ENCODE data around the gene NMRAL1. TPM values are rescaled to one million over a fixed set of nuclear protein-coding genes. Genes with fewer than 3 reads are reported as not detected.
A peak's percentile ranks its signal among the peaks of the same experiment; 100 is the strongest.

NMRAL1 gene
- polyA plus RNA-seq, 3 donors = 39.2 to 57.0 (median 49.4) TPM

GRCh38 chr16:4461250-4462085 lies 13.0 kb downstream of the NMRAL1 start:
- no peaks in the 10 kb centered on the region for H4K20me1 ChIP-seq (ENCODE audit: insufficient read depth, low read length)
- 93% methylated on average over 18 of the region's 27 CpGs for WGBS (ENCODE audit: insufficient coverage)
- DNase-seq = no peak
- peaks cover 0 to 2% (median 0%) of the 10 kb centered on the region in 7 donors for H3K9me3 Mint-ChIP-seq
- no peak overlapping the region for H2AFZ ChIP-seq (ENCODE audit: insufficient read depth, low read depth, low read length, poor library complexity, severe bottlenecking)
- H3K4me3 ChIP-seq (replicated peaks in 1 of 3; ENCODE audit: low read depth in 2 of 3, low read length in 3 of 3) = no peak overlapping the region
- intact Hi-C loops (cut with micrococcal nuclease) = no loop called here
- H3K79me2 ChIP-seq (ENCODE audit: insufficient read depth, low read length) = no peaks in the 10 kb centered on the region
- peak overlapping the region in 1 of 2 donors; percentile 20 for H3K27ac ChIP-seq (ENCODE audit: low read depth in 1 of 2, low read length in 2 of 2)
- H3K9ac ChIP-seq (ENCODE audit: insufficient read depth, low read length, poor library complexity, severe bottlenecking) = no peak overlapping the region
- peaks cover 0 to 1% (median 0%) of the 10 kb centered on the region in 3 donors for H3K27me3 Mint-ChIP-seq (ENCODE audit: low read depth in 3 of 3)
- H3K4me1 Mint-ChIP-seq = peaks cover 22% of the 10 kb centered on the region
- H3K4me2 ChIP-seq (replicated peaks; ENCODE audit: extremely low read depth, low read length, poor library complexity, severe bottlenecking) = no peak overlapping the region
- H3K27me3 ChIP-seq (ENCODE audit: control insufficient read depth in 2 of 2, insufficient read depth in 2 of 2, low read length in 2 of 2) = no peaks in the 10 kb centered on the region
- H3K9me3 ChIP-seq (replicated peaks in 1 of 2; ENCODE audit: control insufficient read depth in 1 of 2, insufficient read depth in 1 of 2, low read length in 2 of 2) = no peaks in the 10 kb centered on the region
- H3K27ac Mint-ChIP-seq = peak overlapping the region in 2 of 7 donors; percentile 10 to 68
- peaks cover 22 to 26% of the 10 kb centered on the region in 2 donors for H3K4me1 ChIP-seq (ENCODE audit: control insufficient read depth in 1 of 2, insufficient read depth in 2 of 2, low read length in 2 of 2)
- no peak for TF ChIP-seq CTCF (IDR thresholded peaks at IDR 0.05)
- H3K36me3 Mint-ChIP-seq = peaks cover 46 to 65% of the 10 kb centered on the region in 2 donors
- no peak overlapping the region for H3K4me3 Mint-ChIP-seq
- H3K36me3 ChIP-seq (replicated peaks in 1 of 2; ENCODE audit: control insufficient read depth in 1 of 2, insufficient read depth in 2 of 2, low read length in 2 of 2) = peaks cover 43 to 62% of the 10 kb centered on the region in 2 donors

GRCh38 chr16:4460936-4461249 lies 13.5 kb downstream of the NMRAL1 start:
- no peak for TF ChIP-seq CTCF (IDR thresholded peaks at IDR 0.05)
- H2AFZ ChIP-seq (ENCODE audit: insufficient read depth, low read depth, low read length, poor library complexity, severe bottlenecking) = no peak overlapping the region
- WGBS (ENCODE audit: insufficient coverage) = 92% methylated on average over 2 of the region's 5 CpGs
- peak overlapping the region in 1 of 2 donors; percentile 20 for H3K27ac ChIP-seq (ENCODE audit: low read depth in 1 of 2, low read length in 2 of 2)
- no peaks in the 10 kb centered on the region for H4K20me1 ChIP-seq (ENCODE audit: insufficient read depth, low read length)
- no peaks in the 10 kb centered on the region for H3K79me2 ChIP-seq (ENCODE audit: insufficient read depth, low read length)
- no peak overlapping the region for H3K4me2 ChIP-seq (replicated peaks; ENCODE audit: extremely low read depth, low read length, poor library complexity, severe bottlenecking)
- H3K27me3 Mint-ChIP-seq (ENCODE audit: low read depth in 3 of 3) = peaks cover 0 to 1% (median 0%) of the 10 kb centered on the region in 3 donors
- DNase-seq = no peak
- H3K27me3 ChIP-seq (ENCODE audit: control insufficient read depth in 2 of 2, insufficient read depth in 2 of 2, low read length in 2 of 2) = no peaks in the 10 kb centered on the region
- no peak overlapping the region for H3K4me3 Mint-ChIP-seq
- peaks cover 22% of the 10 kb centered on the region for H3K4me1 Mint-ChIP-seq
- peaks cover 22 to 26% of the 10 kb centered on the region in 2 donors for H3K4me1 ChIP-seq (ENCODE audit: control insufficient read depth in 1 of 2, insufficient read depth in 2 of 2, low read length in 2 of 2)
- peaks cover 46 to 63% of the 10 kb centered on the region in 2 donors for H3K36me3 Mint-ChIP-seq
- peaks cover 0 to 2% (median 0%) of the 10 kb centered on the region in 7 donors for H3K9me3 Mint-ChIP-seq
- H3K9me3 ChIP-seq (replicated peaks in 1 of 2; ENCODE audit: control insufficient read depth in 1 of 2, insufficient read depth in 1 of 2, low read length in 2 of 2) = no peaks in the 10 kb centered on the region
- H3K27ac Mint-ChIP-seq = peak overlapping the region in 1 of 7 donors; percentile 47
- H3K9ac ChIP-seq (ENCODE audit: insufficient read depth, low read length, poor library complexity, severe bottlenecking) = no peak overlapping the region
- H3K4me3 ChIP-seq (replicated peaks in 1 of 3; ENCODE audit: low read depth in 2 of 3, low read length in 3 of 3) = no peak overlapping the region
- H3K36me3 ChIP-seq (replicated peaks in 1 of 2; ENCODE audit: control insufficient read depth in 1 of 2, insufficient read depth in 2 of 2, low read length in 2 of 2) = peaks cover 43 to 62% of the 10 kb centered on the region in 2 donors
- intact Hi-C loops (cut with micrococcal nuclease) = no loop called here

Measured in CD14-positive monocyte (primary cell).